GM18499 (cell line): ENCODE results near the gene BCL2L12.

Experiments used
- ATAC-seq: cut with Tn5 transposase; IDR thresholded peaks from one replicate; pipeline ENCODE4 v1.9.1; 2021; ENCODE audit warnings: moderate number of reproducible peaks; ENCODE audit not compliant: insufficient read depth, unreplicated experiment

The BCL2L12 gene

GRCh38 chr19:49682274-49682673 is 16.5 kb downstream of the BCL2L12 start:
- ATAC-seq: no peak

- no peak for ATAC-seq
Measured at GRCh38 chr19:49683814-49684250, 18.1 kb downstream of the BCL2L12 start.

- no peak for ATAC-seq
Measured at GRCh38 chr19:49684251-49684982, 18.7 kb downstream of the BCL2L12 start.

GRCh38 chr19:49684983-49685553 is 19.3 kb downstream of the BCL2L12 start:
- no peak for ATAC-seq

GRCh38 chr19:49685845-49686332 is 20.2 kb downstream of the BCL2L12 start:
- ATAC-seq: no peak

GRCh38 chr19:49686503-49687088 is 20.9 kb downstream of the BCL2L12 start:
- ATAC-seq: no peak

GRCh38 chr19:49687150-49687549 is 21.4 kb downstream of the BCL2L12 start:
- no peak for ATAC-seq

GRCh38 chr19:49687566-49688316 is 22.0 kb downstream of the BCL2L12 start:
- ATAC-seq: no peak

GRCh38 chr19:49688531-49689132 is 22.9 kb downstream of the BCL2L12 start:
- ATAC-seq: no peak

- ATAC-seq: no peak
Measured at GRCh38 chr19:49689133-49690078, 23.7 kb downstream of the BCL2L12 start, which contains the start of gene ADM5. Gene ADM5 (plus strand): TSS chr19:49689594. CDS start chr19:49689838, 244 bp downstream.

- no peak for ATAC-seq
Measured at GRCh38 chr19:49690079-49690655, 24.4 kb downstream of the BCL2L12 start.

GRCh38 chr19:49690656-49691242 is 25.0 kb downstream of the BCL2L12 start, which contains the start of gene CPT1C:
Gene CPT1C (plus strand): TSS chr19:49691116. CDS start chr19:49692253, 1,137 bp downstream.
- no peak for ATAC-seq

GRCh38 chr19:49691243-49692146 is 25.8 kb downstream of the BCL2L12 start:
- no peak for ATAC-seq

- no peak for ATAC-seq
Measured at GRCh38 chr19:49692147-49692506, 26.4 kb downstream of the BCL2L12 start.

- ATAC-seq: no peak
Measured at GRCh38 chr19:49696115-49696514, 30.4 kb downstream of the BCL2L12 start.

GRCh38 chr19:49696865-49697264 is 31.1 kb downstream of the BCL2L12 start:
- no peak for ATAC-seq

GRCh38 chr19:49699364-49699763 is 33.6 kb downstream of the BCL2L12 start:
- no peak for ATAC-seq
